ENCODE data around the gene FOLR1. TPM values are rescaled to one million over a fixed set of nuclear protein-coding genes. Genes with fewer than 3 reads are reported as not detected.

The FOLR1 gene
- polyA plus RNA-seq, 3 donors = 0.58 to 2.7 TPM; not detected in 1

DNA sequence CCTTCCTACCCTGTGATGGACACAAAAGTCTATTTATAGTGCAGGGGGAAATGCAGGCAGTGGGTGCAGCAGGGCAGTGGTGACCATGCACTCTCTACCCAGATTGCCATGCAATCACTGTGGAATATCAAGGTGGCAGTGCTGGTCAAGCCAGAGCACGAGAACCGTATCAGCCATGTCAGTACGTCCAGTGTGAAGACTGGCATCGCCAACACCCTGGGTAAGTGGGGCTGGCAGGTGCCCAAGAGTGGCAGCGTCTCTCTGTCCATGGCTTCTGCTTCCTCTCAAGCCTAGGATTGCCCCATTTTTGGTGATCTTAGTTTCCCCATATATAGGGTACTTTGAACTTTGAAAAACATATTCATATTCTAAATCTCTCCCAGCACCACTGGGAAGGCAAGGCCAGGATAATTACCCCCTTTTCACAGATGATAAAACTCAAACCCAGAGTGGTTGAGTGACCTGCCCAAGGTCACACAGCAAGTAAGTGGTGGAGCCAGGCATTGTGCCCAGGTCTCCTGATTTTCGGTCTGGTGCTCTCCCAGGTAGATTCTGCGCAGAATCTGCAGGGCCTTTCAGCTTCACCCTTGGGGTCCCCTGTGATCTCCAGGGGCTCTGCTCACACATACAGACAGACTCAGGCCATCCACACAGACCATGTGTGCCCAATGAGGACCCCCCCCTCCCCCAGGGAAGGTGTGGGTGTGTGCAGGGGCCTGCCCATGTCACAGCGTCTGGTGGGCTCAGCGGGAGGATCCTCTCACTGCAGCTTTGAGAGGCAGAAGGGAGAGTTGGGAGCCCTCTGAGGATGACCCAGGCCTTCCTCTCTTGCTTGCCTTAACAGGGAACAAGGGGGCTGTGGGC is 39.7 kb downstream of the FOLR1 start:
- no peak overlapping the region for H3K27ac ChIP-seq (ENCODE audit: low read depth, low read length)
- WGBS, 3 donors = 76 to 83% (median 82%) methylated on average over 7 to 9 of the region's 9 CpGs

- no peak overlapping the region for H3K27ac ChIP-seq (ENCODE audit: low read depth, low read length)
- WGBS, 3 donors = 93 to 97% (median 94%) methylated on average over 18 of the region's 18 CpGs
Observed at GRCh38 chr11:72232260-72233055, 40.5 kb downstream of the FOLR1 start.

- no peak overlapping the region for H3K27ac ChIP-seq (ENCODE audit: low read depth, low read length)
- 88 to 90% (median 90%) methylated on average over 13 of the region's 13 CpGs for WGBS, 3 donors
Observed at GRCh38 chr11:72233056-72233772, 41.3 kb downstream of the FOLR1 start.

GRCh38 chr11:72233773-72234513 is 42.0 kb downstream of the FOLR1 start:
- H3K27ac ChIP-seq (ENCODE audit: low read depth, low read length) = no peak overlapping the region
- 88 to 94% (median 92%) methylated on average over 8 of the region's 8 CpGs for WGBS, 3 donors

DNA sequence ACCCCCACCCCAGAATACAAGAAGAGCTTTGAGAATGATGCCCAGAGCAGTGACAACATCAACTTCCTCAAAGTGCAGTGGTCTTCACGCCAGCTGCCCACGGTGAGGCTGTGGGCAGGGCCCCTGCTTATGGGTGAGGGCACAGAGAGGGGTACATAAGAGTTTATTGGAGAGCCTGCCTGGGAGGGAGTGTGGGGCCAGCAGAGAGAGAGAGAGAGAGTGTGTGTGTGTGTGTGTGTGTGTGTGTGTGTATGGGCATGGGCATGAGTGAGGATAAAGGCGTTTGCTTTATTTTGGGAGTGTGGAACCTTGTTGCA is 42.5 kb downstream of the FOLR1 start:
- H3K27ac ChIP-seq (ENCODE audit: low read depth, low read length) = no peak overlapping the region
- 67 to 81% (median 77%) methylated on average over 3 of the region's 3 CpGs for WGBS, 3 donors

GRCh38 chr11:72234920-72235319 is 43.0 kb downstream of the FOLR1 start:
- WGBS, 3 donors = 88 to 91% (median 89%) methylated on average over 4 of the region's 4 CpGs
- no peak overlapping the region for H3K27ac ChIP-seq (ENCODE audit: low read depth, low read length)

- H3K27ac ChIP-seq (ENCODE audit: low read depth, low read length) = no peak overlapping the region
- WGBS, 3 donors = 86 to 93% (median 87%) methylated on average over 17 of the region's 17 CpGs
Observed at GRCh38 chr11:72235351-72236057, 43.6 kb downstream of the FOLR1 start.

DNA sequence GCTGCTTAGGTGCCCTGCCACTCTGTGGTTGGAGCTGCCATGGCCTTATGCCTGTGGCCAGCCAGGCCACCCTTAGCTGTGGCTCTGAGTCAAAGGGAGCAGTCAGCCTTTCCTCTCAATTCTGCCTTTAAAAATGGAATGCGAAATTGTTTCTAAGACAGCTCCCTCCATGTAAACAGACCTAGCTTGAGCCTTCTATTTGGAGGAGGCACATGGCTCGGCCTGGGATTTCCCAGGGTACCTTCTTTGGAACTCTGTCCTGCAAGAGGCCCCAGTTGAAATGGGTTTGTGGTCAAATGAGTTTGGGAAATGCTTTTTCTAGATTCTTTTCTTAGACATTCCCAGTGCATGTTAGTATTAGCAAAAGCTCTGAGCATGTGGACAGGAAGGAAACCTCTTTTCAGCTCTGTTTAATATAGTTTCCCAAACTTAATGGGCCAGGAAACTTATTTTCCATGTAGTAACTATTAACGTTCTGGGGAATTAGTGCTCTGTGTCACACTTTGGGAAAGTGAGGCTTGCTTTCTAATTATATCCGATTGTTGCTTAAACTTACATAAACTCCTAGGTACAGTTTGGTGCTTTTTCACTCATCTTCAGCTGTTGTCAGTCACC is 44.2 kb downstream of the FOLR1 start:
- H3K27ac ChIP-seq (ENCODE audit: low read depth, low read length) = no peak overlapping the region
- 60 to 73% (median 72%) methylated on average over 4 of the region's 4 CpGs for WGBS, 3 donors

DNA sequence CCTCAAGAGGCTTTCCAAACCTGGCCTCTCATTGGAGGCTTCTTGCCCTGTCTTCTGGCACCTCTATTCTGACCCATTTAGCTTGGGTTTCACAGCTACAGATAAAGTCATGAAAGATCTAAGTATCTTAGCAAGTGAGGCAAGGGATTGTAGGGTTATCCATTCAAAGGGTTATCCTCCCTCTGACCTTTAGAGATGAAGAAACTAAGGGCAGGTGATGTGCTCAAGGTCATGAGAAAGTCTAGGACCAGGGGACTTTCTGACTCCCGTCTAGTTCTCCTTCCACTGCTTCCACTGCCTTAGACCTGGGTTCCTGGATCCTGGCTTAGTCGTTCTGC is 44.8 kb downstream of the FOLR1 start:
- H3K27ac ChIP-seq (ENCODE audit: low read depth, low read length) = no peak overlapping the region
- WGBS, 3 donors = 73 to 82% (median 82%) methylated on average over 2 of the region's 2 CpGs

DNA sequence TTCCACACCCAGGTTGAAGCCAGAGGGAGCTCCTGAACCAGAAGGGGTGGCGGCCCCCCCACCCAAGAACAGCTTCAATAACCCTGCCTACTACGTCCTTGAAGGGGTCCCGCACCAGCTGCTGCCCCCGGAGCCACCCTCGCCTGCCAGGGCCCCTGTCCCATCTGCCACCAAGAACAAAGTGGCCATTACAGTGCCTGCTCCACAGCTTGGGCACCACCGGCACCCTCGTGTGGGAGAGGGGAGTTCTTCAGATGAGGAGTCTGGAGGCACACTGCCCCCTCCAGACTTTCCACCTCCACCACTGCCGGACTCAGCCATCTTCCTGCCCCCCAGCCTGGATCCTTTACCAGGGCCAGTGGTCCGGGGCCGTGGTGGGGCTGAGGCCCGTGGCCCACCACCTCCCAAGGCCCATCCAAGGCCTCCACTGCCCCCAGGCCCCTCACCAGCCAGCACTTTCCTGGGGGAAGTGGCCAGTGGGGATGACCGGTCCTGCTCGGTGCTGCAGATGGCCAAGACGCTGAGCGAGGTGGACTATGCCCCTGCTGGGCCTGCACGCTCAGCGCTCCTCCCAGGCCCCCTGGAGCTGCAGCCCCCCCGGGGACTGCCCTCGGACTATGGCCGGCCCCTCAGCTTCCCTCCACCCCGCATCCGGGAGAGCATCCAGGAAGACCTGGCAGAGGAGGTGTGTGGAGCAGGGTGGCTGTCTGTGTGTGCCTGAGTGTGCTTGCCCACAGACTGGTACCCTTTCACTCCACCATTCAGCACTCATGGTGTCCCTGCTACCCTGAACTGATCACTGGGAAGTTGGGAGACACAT is 45.4 kb downstream of the FOLR1 start:
- WGBS, 3 donors = 82 to 86% (median 86%) methylated on average over 22 of the region's 22 CpGs
- H3K27ac ChIP-seq (ENCODE audit: low read depth, low read length) = no peak overlapping the region

GRCh38 chr11:72238040-72238450 is 46.1 kb downstream of the FOLR1 start:
- WGBS, 3 donors = 51 to 63% (median 61%) methylated on average over 14 to 16 of the region's 16 CpGs
- H3K27ac ChIP-seq (ENCODE audit: low read depth, low read length) = no peak overlapping the region

- 72 to 78% (median 77%) methylated on average over 28 of the region's 28 CpGs for WGBS, 3 donors
Observed at GRCh38 chr11:72238492-72239312, 46.8 kb downstream of the FOLR1 start.

GRCh38 chr11:72239313-72239848 is 47.4 kb downstream of the FOLR1 start:
- no peak overlapping the region for H3K27ac ChIP-seq (ENCODE audit: low read depth, low read length)
- 13 to 15% (median 14%) methylated on average over 17 to 25 of the region's 25 CpGs for WGBS, 3 donors

More at GRCh38 chr11:72238492-72239312, 46.8 kb downstream of the FOLR1 start:
- no peak overlapping the region for H3K27ac ChIP-seq (ENCODE audit: low read depth, low read length)

DNA sequence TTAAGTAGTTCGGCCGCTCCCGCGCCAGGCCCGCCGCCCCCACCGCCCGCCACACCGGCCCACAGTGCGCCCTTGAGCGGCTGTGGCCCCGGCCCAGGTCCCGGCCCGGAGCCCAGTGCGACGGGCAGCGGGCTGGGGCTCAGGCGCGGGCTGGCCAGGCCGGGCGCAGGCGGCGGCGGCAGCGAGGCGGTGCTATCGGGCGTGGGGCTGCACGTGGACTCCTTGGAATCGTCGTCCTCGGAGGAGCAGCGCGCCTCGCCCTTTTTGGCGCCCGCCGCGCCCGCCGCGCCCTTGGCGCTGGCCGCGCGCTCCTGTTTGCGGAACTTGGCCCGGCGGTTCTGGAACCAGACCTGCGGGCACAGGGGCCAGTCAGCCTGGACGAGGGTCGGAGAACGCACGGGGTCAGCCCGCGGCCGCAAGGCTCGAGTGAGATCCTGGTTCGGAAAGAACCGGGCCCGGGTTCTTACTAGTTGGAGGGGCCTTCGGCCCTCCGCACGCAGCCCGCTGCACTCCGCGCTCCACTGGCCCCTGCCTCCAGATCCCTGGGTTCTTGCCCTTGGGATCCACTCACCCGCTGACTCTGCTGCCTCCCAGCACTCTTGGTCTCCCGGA is 48.0 kb downstream of the FOLR1 start:
- H3K27ac ChIP-seq (ENCODE audit: low read depth, low read length) = no peak overlapping the region
- WGBS, 3 donors = 0 to 2% (median 2%) methylated on average over 49 to 69 of the region's 69 CpGs

All from adipose tissue (tissue), 3 donors.